Astrocyte of the cerebellum (primary cell): Measurements from ENCODE around the gene METTL27.

Source experiments
- DNase-seq: peaks from one replicate; pipeline ENCODE4 v3.0.0-alpha.2; 2011; ENCODE audit warnings: low read depth
- H3K4me3 ChIP-seq: 2 replicates; pipeline ENCODE4 v1.5.1; 2011; ENCODE audit warnings: mild to moderate bottlenecking, low read depth, low read length, moderate library complexity
- in situ Hi-C: cut with HindIII; loops from 2 replicates; pipeline ENCODE4 v1.10.0; 2017; ENCODE audit warnings: low sequenced_read_pairs
- TF ChIP-seq, protein P1 (sequence below): IDR thresholded peaks from 2 replicates; pipeline ENCODE4 v1.5.1; 2012; ENCODE audit warnings: low read length, low read depth, moderate library complexity, mild to moderate bottlenecking; ENCODE audit errors: missing control alignments

Gene METTL27, protein sequence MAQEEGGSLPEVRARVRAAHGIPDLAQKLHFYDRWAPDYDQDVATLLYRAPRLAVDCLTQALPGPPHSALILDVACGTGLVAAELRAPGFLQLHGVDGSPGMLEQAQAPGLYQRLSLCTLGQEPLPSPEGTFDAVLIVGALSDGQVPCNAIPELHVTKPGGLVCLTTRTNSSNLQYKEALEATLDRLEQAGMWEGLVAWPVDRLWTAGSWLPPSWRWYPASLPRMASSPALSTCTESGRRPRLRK

DNA sequence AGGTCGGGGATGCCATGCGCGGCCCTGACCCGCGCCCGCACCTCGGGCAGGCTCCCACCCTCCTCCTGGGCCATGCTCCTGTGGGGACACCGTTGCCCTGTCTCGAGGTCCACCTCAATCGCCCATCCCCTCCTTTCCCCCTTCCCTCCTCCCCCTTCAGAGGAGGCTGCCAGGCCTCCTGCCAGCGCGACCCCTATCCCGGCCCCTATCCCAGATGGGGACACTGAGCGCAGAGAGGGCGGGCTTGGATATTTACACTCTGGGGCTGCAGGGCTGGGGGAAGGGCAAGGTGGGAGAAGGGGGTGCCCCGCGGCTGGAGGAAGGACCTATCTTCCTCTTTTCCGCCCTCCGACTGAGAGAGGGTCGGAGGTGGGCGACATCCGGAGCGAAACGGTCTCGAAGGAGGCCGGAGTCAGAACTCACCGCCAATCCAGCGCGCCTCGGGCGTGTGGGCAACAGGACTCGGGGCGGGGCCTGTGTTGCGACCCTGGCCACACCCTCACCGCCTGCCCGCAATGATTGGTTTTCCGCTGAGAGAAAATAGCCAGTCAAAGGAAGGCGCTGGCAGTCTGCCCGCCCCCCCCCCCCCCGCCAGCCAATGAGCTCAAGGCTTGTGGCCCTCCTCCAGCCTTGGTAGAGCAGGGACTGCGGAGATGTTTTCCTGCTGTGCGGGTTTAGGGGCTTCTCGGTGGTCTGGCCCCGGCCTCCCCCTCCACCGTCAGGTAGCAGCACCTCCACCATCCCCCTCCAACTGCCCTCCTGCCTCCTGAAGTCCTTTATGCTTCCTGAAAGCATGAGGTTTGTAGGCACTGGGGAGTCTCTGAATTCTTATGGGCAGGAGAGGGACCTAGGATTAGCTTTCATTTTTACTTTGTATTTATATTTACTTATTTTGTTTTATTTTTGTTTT, at the start of gene METTL27:
TSS of gene METTL27 (minus strand) at position 450 of the 910 bp plus-strand sequence. CDS start at position 74, 376 bp downstream.
- DNase-seq, result peak; percentile 81
- TF ChIP-seq, protein P1, sequence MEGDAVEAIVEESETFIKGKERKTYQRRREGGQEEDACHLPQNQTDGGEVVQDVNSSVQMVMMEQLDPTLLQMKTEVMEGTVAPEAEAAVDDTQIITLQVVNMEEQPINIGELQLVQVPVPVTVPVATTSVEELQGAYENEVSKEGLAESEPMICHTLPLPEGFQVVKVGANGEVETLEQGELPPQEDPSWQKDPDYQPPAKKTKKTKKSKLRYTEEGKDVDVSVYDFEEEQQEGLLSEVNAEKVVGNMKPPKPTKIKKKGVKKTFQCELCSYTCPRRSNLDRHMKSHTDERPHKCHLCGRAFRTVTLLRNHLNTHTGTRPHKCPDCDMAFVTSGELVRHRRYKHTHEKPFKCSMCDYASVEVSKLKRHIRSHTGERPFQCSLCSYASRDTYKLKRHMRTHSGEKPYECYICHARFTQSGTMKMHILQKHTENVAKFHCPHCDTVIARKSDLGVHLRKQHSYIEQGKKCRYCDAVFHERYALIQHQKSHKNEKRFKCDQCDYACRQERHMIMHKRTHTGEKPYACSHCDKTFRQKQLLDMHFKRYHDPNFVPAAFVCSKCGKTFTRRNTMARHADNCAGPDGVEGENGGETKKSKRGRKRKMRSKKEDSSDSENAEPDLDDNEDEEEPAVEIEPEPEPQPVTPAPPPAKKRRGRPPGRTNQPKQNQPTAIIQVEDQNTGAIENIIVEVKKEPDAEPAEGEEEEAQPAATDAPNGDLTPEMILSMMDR, result no peak
- in situ Hi-C loops, result loop anchor here (25.0 kb wide), 1 partner anchor 230 kb away; the partner anchor contains the start of gene MLXIPL
- H3K4me3 ChIP-seq, result peak within 1 kb of the TSS; percentile 67

DNA sequence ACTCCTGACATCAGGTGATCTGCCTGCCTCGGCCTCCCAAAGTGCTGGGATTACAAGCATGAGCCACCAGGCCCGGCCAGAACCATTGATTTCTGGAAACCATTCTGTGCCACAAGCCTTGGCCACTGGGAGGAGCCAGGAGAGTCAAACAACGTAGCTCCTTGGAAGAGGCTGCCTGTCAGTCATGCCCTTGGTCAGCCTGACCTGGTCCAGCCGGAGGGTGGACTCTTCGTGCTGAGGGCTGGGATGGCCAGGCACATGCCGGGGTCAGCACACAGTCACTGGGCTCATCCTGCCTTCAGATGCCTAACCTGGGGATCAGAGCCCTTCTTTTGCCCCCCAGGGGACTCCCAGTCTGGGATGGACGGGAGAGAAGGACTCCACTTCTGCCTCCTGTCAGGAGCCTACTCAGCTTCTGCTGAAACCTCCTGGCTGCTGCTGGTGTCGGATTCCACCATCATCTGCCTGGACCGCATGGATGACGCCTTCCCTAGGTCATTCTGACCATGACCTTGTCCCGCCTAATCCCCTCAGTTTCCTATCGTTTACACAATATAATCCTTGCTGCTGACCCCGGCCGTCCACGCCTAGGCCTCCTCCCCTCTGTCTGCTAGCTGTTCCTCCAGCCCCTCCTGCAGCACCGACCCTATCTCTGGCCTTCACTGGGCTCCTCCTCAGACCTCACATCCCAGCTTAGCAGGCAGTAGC, 49.0 kb upstream of the METTL27 start:
- H3K4me3 ChIP-seq, result no peak overlapping the region
- DNase-seq, result no peak
- in situ Hi-C loops, result no loop called here
- TF ChIP-seq, protein P1, result peak; percentile 10

DNA sequence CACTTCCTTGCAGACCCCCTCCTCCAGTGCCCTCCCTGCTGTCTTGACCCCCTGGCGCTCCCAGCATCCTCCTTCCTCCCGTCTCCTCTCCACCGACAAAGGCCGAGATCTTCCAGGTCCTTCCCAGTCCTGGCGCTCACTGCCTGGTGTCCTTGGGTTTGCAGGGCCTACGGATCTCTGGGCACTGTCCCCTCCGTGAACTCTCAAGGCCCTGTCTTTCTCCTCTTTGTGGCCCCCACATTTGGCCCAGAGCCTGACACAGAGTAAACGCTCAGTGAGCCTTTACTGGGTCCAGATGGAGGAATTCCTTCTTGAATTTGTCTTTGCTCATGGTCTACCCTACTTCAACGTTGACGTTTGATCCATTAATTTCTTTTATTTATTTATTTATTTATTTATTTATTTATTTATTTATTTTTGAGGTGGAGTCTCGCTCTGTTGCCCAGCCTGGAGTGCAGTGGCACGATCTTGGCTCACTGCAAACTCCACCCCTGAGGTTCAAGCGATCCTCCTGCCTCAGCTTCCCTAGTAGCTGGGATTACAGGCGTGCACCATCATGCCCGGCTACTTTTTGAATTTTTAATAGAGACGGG, 48.3 kb upstream of the METTL27 start:
- TF ChIP-seq, protein P1, result no peak
- no peak overlapping the region for H3K4me3 ChIP-seq
- DNase-seq, result peak; percentile 46
- in situ Hi-C loops, result no loop called here

DNA sequence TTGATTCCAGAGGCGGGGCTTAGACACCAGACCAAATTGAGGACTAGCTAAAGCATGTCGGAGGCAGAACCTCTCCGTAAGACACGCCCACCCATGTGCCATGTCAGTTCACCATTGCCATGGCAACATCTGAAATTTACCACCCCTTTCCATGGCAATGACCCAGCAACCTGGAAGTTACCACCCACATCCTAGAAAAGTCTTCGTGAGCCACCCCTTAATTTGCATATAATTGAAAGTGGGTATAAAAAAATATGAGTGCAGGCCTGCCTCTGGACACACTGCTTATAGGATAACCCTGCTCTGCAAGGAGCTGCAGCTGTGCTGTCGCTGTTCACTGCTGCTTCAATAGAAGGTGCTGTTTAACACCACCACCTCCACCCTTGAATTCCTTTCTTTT, 46.6 kb upstream of the METTL27 start:
- H3K4me3 ChIP-seq, result no peak overlapping the region
- in situ Hi-C loops, result no loop called here
- TF ChIP-seq, protein P1, result no peak
- no peak for DNase-seq

DNA sequence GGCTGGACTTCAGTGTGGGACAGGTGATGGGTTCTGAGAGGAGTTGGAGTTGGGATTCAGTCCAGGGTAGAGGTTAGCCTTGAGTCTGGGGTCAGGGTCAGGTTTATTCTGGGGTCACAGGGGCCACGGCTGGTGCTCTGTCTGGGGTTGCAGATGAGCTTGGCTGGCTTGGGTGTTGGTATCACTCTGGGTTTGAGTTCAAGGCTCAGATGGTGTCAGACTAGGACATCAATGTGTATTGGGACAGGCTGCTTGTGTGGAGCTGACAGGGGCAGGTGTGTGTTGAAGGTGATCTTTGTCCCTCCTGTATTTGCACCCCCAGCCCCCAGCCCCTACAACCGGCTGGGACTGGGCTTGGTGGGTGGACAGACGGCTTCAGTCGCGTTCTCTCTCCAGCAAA, 45.4 kb upstream of the METTL27 start:
- no peak for DNase-seq
- TF ChIP-seq, protein P1, result no peak
- H3K4me3 ChIP-seq, result no peak overlapping the region
- in situ Hi-C loops, result no loop called here
